Endometrium (tissue), 2 donors: ENCODE results near the gene PRPF40B.
"Not testable (repeated sequence)": the region's sequence is repeated elsewhere in the genome, so short reads cannot be mapped to it uniquely, and the experiment has no call there.

Experiments used
- FAIRE-seq: peaks from 2 replicates; lab custom pipeline; 2012; peaks lifted over from hg19 to GRCh38; lab: Jason Lieb, UNC
- donor health status: control.
- donor health status: control.

PRPF40B gene

GRCh38 chr12:49609059-49609874 lies 14.1 kb upstream of the PRPF40B start:
- no peak for FAIRE-seq

DNA sequence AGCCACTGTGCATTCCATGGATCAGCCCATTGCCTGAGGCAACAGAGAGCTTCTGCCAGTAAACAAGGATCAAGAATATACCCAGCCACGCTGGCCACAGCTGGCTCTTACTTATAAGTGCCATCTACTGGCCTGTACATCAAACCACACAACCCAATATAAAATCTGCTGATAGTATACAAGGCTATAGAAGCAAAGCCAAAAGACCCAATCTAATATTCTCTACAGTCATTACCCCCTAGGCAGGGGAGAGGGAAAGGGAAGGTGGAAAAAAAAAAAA lies 13.5 kb upstream of the PRPF40B start:
- no peak for FAIRE-seq

GRCh38 chr12:49610785-49611184 lies 12.6 kb upstream of the PRPF40B start:
- not testable (repeated sequence) for FAIRE-seq

DNA sequence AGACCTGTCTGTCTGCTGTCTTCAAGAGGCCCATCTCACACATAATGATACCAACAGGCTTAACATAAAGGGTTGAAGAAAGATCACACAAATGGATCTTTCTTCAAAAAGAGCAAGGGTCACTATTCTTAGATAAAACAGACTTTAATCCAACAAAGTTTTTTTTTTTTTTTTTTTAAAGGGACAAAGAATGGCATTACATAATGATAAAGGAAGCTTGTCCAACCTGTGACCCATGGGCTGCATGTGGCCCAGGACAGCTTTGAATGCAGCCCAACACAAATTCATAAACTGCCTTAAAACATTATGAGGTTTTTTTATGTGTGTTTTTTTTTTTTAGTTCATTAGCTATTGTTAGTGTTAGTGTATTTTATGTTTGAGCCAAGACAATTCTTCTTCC lies 11.2 kb upstream of the PRPF40B start:
- no peak for FAIRE-seq

DNA sequence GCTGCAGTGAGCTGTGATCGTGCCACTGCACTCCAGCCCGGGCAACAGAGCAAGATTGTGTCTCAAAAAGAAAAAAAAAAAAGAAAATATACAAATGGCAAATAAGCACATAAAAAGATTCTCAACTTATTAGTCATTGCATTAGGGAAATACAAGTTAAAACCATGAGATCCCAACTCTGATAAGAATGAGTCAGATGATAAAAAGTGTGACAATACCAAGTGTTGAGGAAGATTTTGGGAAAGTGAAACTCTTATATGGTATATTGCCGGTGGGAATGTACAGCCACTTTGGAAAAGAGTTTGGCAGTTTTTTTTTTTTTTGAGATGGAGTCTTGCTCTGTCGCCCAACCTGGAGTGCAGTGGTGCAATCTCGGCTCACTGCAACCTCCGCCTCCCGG lies 7.6 kb upstream of the PRPF40B start:
- no peak for FAIRE-seq

- FAIRE-seq, result no peak
Observed at GRCh38 chr12:49616533-49617219, 6.7 kb upstream of the PRPF40B start.

GRCh38 chr12:49618576-49618975 lies 4.8 kb upstream of the PRPF40B start:
- no peak for FAIRE-seq

GRCh38 chr12:49619286-49619685 lies 4.1 kb upstream of the PRPF40B start:
- no peak for FAIRE-seq

DNA sequence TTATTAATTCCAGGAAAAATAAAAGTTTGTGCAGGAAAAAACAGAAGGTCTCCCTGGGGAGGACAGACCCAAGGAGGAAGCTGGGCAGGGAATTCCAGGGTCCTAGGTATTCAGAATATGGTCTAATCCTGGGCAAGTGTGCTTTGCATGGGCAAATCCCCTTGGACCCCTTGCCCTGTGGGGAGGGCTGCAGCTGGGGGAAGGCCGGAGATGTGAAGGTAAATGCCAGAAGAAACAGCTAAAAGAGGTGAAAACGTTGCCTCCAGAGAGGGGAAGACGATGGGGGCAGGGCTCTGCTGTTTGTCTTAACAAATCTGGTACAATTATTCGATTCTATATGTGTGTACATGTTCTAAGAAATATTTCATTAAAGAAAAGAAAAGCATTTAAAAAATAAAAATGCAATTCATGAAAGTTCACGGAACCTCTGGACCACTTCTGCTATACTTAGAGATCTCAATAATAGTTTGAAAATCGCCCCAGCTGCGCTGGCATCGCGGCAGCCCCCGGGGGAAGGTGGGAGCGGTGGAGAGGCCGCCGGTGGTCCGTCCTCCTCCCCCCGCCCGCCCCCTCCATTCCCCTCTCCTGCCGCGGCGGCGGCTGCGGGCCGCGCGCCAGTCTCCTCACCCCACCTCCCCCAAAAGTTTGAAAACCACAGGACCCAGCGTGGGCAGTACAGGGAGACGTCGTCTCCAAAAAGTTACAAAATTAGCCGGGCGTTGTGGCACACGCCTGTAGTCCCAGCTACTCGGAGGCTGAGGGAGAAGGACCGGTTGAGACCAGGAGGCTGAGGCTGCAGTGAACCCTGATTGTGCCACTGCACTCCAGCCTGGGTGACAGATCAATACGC lies 1.5 kb upstream of the PRPF40B start:
- no peak for FAIRE-seq

- FAIRE-seq, result no peak
Observed at GRCh38 chr12:49622501-49623141, 740 bp upstream of the PRPF40B start.

DNA sequence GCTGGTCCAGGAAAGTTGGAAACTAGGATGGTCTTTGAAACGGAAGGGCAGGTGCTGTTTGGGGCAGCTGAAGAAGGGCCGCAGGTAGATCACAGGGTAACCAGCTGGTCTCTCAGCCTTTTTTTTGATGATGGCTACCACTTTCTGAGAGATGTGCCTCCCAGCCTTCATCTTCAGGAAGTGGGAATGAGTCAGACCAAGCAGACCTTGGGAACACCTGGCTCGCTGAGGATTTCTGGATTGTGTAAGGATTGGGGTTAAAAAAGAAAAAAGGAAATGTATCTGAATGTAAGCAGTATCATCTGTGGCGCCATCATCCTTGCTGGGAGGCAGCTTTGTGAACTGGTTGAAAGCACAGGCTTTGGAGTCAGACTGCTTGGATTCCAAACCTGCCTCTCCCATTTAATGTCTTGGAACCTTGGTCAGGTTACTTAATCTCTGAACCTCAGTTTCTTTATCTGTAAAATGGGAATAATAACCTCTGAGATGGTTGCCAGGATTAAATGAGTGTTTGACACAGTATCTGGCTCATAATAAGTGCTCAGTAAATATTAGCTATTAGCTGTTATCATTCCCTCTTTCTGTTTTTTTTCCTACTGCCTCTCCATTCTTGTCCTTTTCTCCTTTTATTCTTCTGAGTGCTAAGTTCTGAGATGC lies 1.7 kb downstream of the PRPF40B start:
- no peak for FAIRE-seq

DNA sequence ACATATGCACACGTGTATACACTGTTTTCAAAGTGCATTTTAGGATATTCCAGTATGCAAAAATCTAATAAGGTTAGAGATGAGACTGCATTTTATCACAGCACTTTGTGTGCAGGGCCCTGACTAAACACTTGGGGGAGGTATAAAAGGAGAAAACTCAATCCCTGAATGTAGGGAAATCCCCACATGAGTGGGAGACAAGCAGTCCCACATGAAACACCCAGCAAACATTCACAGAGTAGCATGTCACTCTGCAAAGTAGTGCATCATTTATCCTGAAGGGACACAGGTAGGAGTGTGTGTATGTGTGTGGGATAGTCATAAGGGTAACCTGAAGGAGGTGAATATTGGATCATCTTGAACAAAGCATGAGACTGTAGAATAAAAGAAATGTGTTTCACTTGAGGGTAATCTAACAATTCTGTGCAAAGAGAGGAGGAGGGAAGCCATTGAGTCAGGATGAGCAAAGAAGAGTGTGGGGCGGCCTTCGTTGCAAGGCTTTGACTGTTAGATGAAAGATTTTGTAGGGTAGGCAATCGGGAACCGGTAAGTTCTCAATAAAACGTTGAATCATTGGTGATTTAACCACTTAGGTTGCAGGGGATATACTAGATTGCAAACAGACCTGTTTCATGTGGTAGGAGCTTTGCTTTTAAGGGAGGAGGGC lies 2.9 kb downstream of the PRPF40B start:
- no peak for FAIRE-seq

- FAIRE-seq, result no peak
Observed at GRCh38 chr12:49626836-49627235, 3.5 kb downstream of the PRPF40B start.

- FAIRE-seq, result no peak
Observed at GRCh38 chr12:49627752-49628360, 4.5 kb downstream of the PRPF40B start.

DNA sequence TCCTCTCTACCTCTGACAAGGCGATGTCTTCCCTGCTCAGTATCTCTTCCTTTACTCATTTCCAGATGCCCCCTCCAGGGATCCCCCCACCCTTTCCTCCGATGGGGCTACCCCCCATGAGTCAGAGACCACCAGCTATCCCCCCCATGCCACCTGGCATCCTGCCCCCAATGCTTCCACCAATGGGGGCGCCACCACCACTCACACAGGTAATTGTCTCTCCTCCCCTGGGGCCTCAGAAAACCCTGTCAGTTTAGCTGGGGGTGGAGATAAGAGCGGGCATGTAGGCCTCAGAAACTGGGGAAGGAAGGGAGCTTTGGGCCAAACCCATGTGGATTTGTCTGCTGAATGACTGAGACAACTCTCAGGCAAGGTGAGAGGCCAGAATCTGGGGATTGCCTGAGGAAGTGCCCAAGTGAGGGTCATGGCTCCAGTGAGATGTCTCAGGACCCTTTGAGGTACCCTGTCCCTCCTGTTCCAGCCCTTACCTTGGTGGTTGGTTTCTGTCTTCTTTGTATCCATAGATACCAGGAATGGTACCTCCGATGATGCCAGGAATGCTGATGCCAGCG lies 8.1 kb downstream of the PRPF40B start:
- no peak for FAIRE-seq

DNA sequence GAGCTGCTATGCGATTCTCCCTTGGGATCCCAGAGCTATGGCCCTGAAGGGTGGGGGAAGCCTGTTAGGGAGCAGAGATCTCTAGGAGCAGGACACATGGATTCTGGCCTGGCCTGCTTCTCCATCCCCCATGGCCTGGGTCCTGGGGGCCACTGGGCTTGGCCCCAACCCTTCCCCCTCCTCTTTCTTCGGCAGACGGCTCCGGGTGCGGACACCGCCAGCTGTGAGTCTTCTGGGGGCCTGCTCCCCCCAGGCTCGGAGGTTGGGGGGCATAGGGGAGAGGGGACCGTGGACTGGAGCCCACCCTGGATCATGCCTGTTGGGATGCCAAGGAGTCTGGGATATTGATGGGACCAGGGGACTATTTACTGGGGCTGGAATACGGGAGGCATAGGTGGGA lies 9.0 kb downstream of the PRPF40B start:
- no peak for FAIRE-seq

GRCh38 chr12:49632986-49633702 lies 9.8 kb downstream of the PRPF40B start:
- no peak for FAIRE-seq

- FAIRE-seq, result no peak
Observed at GRCh38 chr12:49633703-49634345, 10.5 kb downstream of the PRPF40B start.

- FAIRE-seq, result no peak
Observed at GRCh38 chr12:49635036-49635435, 11.7 kb downstream of the PRPF40B start.
